Panc1 (cell line): ENCODE results near the gene LRRC56. TPM values are rescaled to one million over a fixed set of nuclear protein-coding genes. Genes with fewer than 3 reads are reported as not detected.

Source experiments
- ATAC-seq: fragments of 200-7000 bp; cut with Tn5 transposase; 2 replicates; pipeline ENCODE4 v1.9.1; 2020; ENCODE audit warnings: mild to moderate bottlenecking, moderate library complexity
- BruUV-seq: library from RNA; stranded (reverse); fragments of 400-500 nt; replicated peaks from 2 replicates; lab custom pipeline; 2021; lab: Mats Ljungman, UMichigan
- CTCF ChIA-PET: fragments of 300-600 bp; sonication (Branson Sonifier 250); formaldehyde crosslinking; loops from one replicate; lab custom pipeline; 2022; ENCODE audit warnings: antibody characterized with exemption; lab: Charles Lee
- POLR2A ChIA-PET: fragments of 300-600 bp; sonication (Branson Sonifier 250); formaldehyde crosslinking; loops from one replicate; lab custom pipeline; 2022; ENCODE audit warnings: antibody characterized with exemption; lab: Charles Lee
- DNase-seq: peaks from one replicate; pipeline ENCODE4 v3.0.0-alpha.2; 2010; ENCODE audit warnings: low read depth, low spot score
- H3K27ac ChIP-seq: 2 replicates; pipeline ENCODE4 v1.5.1; 2011; ENCODE audit warnings: mild to moderate bottlenecking, low read length, inconsistent platforms
- H3K27me3 ChIP-seq: fragments of 200-500 bp; sonication (Bioruptor generic); 2 replicates; pipeline ENCODE4 v1.6.0; 2014; ENCODE audit warnings: low read length, inconsistent platforms; ENCODE audit not compliant: control insufficient read depth, insufficient read depth
- H3K36me3 ChIP-seq: fragments of 200-500 bp; sonication (Bioruptor generic); 2 replicates; pipeline ENCODE4 v1.5.1; 2014; ENCODE audit warnings: inconsistent platforms, mild to moderate bottlenecking, low read length, moderate library complexity; ENCODE audit not compliant: control insufficient read depth, insufficient read depth
- H3K4me1 ChIP-seq: 2 replicates; pipeline ENCODE4 v1.5.1; 2011; ENCODE audit warnings: inconsistent platforms, mild to moderate bottlenecking, low read length, moderate library complexity; ENCODE audit not compliant: control insufficient read depth, insufficient read depth
- H3K4me3 ChIP-seq, 2 experiments: 2 replicates each; pipeline ENCODE4 v1.5.1; 2011 to 2012; ENCODE audit warnings: low read depth in 2 of 2, low read length in 2 of 2, mild to moderate bottlenecking in 2 of 2, inconsistent platforms in 1 of 2, moderate library complexity in 1 of 2
- H3K9me3 ChIP-seq: fragments of 200-500 bp; sonication (Bioruptor generic); 2 replicates; pipeline ENCODE4 v1.5.1; 2014; ENCODE audit warnings: low read depth, mild to moderate bottlenecking, inconsistent platforms, low read length, moderate library complexity; ENCODE audit not compliant: control insufficient read depth, insufficient read depth
- CTCF ChIP-seq: fragments of 450-650 bp; IDR thresholded peaks from 2 replicates; pipeline ENCODE4 v1.5.1; 2017; ENCODE audit warnings: mild to moderate bottlenecking
- POLR2AphosphoS5 ChIP-seq: IDR thresholded peaks from 2 replicates; pipeline ENCODE4 v1.6.1; 2012; ENCODE audit warnings: mild to moderate bottlenecking, low read depth, low read length, moderate library complexity
- REST ChIP-seq, 2 experiments: IDR thresholded peaks; 2 replicates each; pipeline ENCODE4 v1.6.1; 2011 to 2012; ENCODE audit warnings: low read depth in 2 of 2, control low read depth in 1 of 2, low read length in 1 of 2, mild to moderate bottlenecking in 1 of 2, moderate library complexity in 1 of 2; ENCODE audit not compliant: insufficient read depth in 1 of 2
- SIN3A ChIP-seq: IDR thresholded peaks from 2 replicates; pipeline ENCODE4 v1.6.1; 2012; ENCODE audit warnings: low read depth, mild to moderate bottlenecking, low read length, moderate library complexity, borderline replicate concordance; ENCODE audit not compliant: insufficient read depth
- TCF7L2 ChIP-seq: IDR thresholded peaks from 2 replicates; pipeline ENCODE4 v1.6.1; 2011; ENCODE audit warnings: mild to moderate bottlenecking, low read depth, low read length, inconsistent platforms
- in situ Hi-C: cut with HindIII; loops from 2 replicates; pipeline ENCODE4 v1.10.0; 2016; ENCODE audit warnings: low sequenced_read_pairs, low pct_unique_long_range_greater_than_20kb
- intact Hi-C: fragments of 100-400 bp; cut with micrococcal nuclease; formaldehyde crosslinking; loops from one replicate; pipeline ENCODE4 v1.10.0; 2022; ENCODE audit not compliant: unreplicated experiment
- total RNA-seq: library from RNA; stranded (reverse); gene quantifications from one replicate; pipeline ENCODE4 v1.2.1, GENCODE V29; 2021; ENCODE audit not compliant: unreplicated experiment

Gene LRRC56
- total RNA-seq, 1 experiment from 2014 or later = 9.8 TPM

- intact Hi-C loops (no loop called here), in situ Hi-C loops (no loop called here)
- H3K4me3 ChIP-seq = peak overlapping the region; percentile 69 to 84
- ChIA-PET CTCF (interaction anchor here (0.6 kb wide), 1 partner anchor 140 kb away, joined by 3 read pairs; no protein-coding TSS in a partner anchor), POLR2A (no interaction called here)
- H3K4me1 ChIP-seq = peaks cover 31% of the 10 kb centered on the region
- no peaks in the 10 kb centered on the region for H3K9me3 ChIP-seq
- BruUV-seq = no TSS peak
- DNase-seq (no peak), ATAC-seq (no peak)
- H3K36me3 ChIP-seq = peaks cover 3% of the 10 kb centered on the region; the same call in 1 of the 2 replicates
- no peaks in the 10 kb centered on the region for H3K27me3 ChIP-seq
- peak overlapping the region; percentile 79 for H3K27ac ChIP-seq
- TF ChIP-seq REST (IDR thresholded peaks at IDR 0.05; ENCODE audit: insufficient read depth in 1 of 2, low read depth in 2 of 2, low read length in 1 of 2) (no peak), SIN3A (no peak), CTCF (no peak), POLR2AphosphoS5 (no peak), TCF7L2 (no peak)
Observed at GRCh38 chr11:537622-538430, 499 bp downstream of the LRRC56 start.

- DNase-seq (no peak), ATAC-seq (no peak)
- ChIA-PET POLR2A (no interaction called here), CTCF (no interaction called here)
- Histone ChIP-seq H3K4me1 (peaks cover 30% of the 10 kb centered on the region), H3K4me3 (no peak overlapping the region), H3K36me3 (no peaks in the 10 kb centered on the region; the same call in 1 of the 2 replicates), H3K27me3 (no peaks in the 10 kb centered on the region), H3K27ac (no peak overlapping the region), H3K9me3 (no peaks in the 10 kb centered on the region)
- in situ Hi-C loops = no loop called here
- intact Hi-C loops = no loop called here
- TF ChIP-seq CTCF = no peak
- no peak for TF ChIP-seq REST (IDR thresholded peaks at IDR 0.05; ENCODE audit: insufficient read depth in 1 of 2, low read depth in 2 of 2, low read length in 1 of 2)
- no peak for TF ChIP-seq SIN3A
- no peak for TF ChIP-seq POLR2AphosphoS5
- TSS peak; percentile 66 for BruUV-seq
Observed at GRCh38 chr11:538431-539051, 1.2 kb downstream of the LRRC56 start.
